ENCODE data around the gene PLCD3. TPM values are rescaled to one million over a fixed set of nuclear protein-coding genes. Genes with fewer than 3 reads are reported as not detected.

Gene PLCD3
- total and polyA plus RNA-seq, 2 of the 13 experiments (the other 11 are each of a cell fraction or from before 2014, with no cell fraction given) = 11.3 to 39.1 TPM

DNA sequence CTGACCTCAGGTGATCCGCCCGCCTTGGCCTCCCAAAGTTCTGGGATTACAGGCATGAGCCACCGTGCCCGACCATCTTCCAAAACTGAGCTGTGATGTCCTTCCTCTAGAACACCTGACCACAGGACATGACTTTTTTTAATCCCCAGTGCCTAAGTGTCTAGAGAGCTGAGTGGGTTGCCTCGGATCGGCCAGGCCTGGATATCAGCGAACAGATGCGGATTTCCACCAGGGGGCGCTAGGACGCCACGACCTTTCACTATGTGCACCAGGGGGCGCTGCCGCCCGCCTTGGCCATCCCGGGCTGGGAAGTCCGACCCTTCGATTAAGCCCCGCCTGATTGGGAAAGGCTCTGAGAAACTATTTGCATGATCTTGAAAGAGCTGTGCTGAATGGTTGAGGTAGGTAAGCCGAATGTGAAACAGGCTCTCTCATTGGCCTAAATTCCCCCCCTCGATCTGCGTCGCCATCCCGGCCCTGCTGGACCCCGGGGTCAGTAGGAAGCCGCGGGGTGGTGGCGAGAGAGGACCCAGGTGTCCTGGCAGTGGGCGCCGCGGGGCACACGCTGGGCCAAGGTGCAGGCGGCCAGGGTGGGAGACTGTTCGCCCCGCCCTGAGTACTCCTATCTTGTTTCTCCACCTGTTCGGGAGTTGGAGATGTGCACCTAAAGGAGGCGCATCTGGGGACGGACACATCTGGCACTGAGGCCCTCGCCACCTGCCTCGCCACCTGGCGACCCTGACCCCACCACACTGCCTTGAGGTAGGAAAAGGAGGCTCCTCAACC lies 3.1 kb upstream of the PLCD3 start, which contains the start of gene ACBD4 (continued):
- TF ChIP-seq RARG (CRISPR knock-in tag; IDR thresholded peaks at IDR 0.05; ENCODE audit: low read depth) (no peak), NFRKB (IDR thresholded peaks at IDR 0.05) (no peak), RFX3 (CRISPR knock-in tag; IDR thresholded peaks at IDR 0.05) (no peak), CCAR2 (optimal IDR thresholded peaks at IDR 0.05; ENCODE audit: low read depth, low read length) (peak; percentile 49), TAF15 (IDR thresholded peaks at IDR 0.05; ENCODE audit: low read depth, low read length, poor library complexity, severe bottlenecking) (peak; percentile 89), HMG20B (CRISPR knock-in tag; conservative IDR thresholded peaks at IDR 0.05) (peak; percentile 81), ARNT2 (CRISPR knock-in tag; IDR thresholded peaks at IDR 0.05; ENCODE audit: low read depth) (peak; percentile 85), ZFP1 (CRISPR knock-in tag; IDR thresholded peaks at IDR 0.05) (peak; percentile 88), ZNF878 (CRISPR knock-in tag; IDR thresholded peaks at IDR 0.05) (no peak), FOXP1 (IDR thresholded peaks at IDR 0.05) (no peak), FOXP1 (CRISPR knock-in tag; IDR thresholded peaks at IDR 0.05) (peak; percentile 38), KAT8 (CRISPR knock-in tag; IDR thresholded peaks at IDR 0.05) (peak; percentile 93), PPARG (CRISPR knock-in tag; conservative IDR thresholded peaks at IDR 0.05) (peak; percentile 64; the same call in 1 of the 2 replicates), MED1 (CRISPR knock-in tag; IDR thresholded peaks at IDR 0.05) (peak; percentile 76)
- TF ChIP-seq, protein P1, sequence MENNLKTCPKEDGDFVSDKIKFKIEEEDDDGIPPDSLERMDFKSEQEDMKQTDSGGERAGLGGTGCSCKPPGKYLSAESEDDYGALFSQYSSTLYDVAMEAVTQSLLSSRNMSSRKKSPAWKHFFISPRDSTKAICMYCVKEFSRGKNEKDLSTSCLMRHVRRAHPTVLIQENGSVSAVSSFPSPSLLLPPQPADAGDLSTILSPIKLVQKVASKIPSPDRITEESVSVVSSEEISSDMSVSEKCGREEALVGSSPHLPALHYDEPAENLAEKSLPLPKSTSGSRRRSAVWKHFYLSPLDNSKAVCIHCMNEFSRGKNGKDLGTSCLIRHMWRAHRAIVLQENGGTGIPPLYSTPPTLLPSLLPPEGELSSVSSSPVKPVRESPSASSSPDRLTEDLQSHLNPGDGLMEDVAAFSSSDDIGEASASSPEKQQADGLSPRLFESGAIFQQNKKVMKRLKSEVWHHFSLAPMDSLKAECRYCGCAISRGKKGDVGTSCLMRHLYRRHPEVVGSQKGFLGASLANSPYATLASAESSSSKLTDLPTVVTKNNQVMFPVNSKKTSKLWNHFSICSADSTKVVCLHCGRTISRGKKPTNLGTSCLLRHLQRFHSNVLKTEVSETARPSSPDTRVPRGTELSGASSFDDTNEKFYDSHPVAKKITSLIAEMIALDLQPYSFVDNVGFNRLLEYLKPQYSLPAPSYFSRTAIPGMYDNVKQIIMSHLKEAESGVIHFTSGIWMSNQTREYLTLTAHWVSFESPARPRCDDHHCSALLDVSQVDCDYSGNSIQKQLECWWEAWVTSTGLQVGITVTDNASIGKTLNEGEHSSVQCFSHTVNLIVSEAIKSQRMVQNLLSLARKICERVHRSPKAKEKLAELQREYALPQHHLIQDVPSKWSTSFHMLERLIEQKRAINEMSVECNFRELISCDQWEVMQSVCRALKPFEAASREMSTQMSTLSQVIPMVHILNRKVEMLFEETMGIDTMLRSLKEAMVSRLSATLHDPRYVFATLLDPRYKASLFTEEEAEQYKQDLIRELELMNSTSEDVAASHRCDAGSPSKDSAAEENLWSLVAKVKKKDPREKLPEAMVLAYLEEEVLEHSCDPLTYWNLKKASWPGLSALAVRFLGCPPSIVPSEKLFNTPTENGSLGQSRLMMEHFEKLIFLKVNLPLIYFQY (CRISPR knock-in tag; IDR thresholded peaks at IDR 0.05; ENCODE audit: borderline replicate concordance) = peak; percentile 75
- TF ChIP-seq, protein P2, sequence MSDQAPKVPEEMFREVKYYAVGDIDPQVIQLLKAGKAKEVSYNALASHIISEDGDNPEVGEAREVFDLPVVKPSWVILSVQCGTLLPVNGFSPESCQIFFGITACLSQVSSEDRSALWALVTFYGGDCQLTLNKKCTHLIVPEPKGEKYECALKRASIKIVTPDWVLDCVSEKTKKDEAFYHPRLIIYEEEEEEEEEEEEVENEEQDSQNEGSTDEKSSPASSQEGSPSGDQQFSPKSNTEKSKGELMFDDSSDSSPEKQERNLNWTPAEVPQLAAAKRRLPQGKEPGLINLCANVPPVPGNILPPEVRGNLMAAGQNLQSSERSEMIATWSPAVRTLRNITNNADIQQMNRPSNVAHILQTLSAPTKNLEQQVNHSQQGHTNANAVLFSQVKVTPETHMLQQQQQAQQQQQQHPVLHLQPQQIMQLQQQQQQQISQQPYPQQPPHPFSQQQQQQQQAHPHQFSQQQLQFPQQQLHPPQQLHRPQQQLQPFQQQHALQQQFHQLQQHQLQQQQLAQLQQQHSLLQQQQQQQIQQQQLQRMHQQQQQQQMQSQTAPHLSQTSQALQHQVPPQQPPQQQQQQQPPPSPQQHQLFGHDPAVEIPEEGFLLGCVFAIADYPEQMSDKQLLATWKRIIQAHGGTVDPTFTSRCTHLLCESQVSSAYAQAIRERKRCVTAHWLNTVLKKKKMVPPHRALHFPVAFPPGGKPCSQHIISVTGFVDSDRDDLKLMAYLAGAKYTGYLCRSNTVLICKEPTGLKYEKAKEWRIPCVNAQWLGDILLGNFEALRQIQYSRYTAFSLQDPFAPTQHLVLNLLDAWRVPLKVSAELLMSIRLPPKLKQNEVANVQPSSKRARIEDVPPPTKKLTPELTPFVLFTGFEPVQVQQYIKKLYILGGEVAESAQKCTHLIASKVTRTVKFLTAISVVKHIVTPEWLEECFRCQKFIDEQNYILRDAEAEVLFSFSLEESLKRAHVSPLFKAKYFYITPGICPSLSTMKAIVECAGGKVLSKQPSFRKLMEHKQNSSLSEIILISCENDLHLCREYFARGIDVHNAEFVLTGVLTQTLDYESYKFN (CRISPR knock-in tag; conservative IDR thresholded peaks at IDR 0.05) = peak; percentile 60; the same call in 1 of the 2 replicates
- TF ChIP-seq, protein P3, sequence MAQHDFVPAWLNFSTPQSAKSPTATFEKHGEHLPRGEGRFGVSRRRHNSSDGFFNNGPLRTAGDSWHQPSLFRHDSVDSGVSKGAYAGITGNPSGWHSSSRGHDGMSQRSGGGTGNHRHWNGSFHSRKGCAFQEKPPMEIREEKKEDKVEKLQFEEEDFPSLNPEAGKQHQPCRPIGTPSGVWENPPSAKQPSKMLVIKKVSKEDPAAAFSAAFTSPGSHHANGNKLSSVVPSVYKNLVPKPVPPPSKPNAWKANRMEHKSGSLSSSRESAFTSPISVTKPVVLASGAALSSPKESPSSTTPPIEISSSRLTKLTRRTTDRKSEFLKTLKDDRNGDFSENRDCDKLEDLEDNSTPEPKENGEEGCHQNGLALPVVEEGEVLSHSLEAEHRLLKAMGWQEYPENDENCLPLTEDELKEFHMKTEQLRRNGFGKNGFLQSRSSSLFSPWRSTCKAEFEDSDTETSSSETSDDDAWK (CRISPR knock-in tag; IDR thresholded peaks at IDR 0.05) = no peak
- TF ChIP-seq, protein P4, sequence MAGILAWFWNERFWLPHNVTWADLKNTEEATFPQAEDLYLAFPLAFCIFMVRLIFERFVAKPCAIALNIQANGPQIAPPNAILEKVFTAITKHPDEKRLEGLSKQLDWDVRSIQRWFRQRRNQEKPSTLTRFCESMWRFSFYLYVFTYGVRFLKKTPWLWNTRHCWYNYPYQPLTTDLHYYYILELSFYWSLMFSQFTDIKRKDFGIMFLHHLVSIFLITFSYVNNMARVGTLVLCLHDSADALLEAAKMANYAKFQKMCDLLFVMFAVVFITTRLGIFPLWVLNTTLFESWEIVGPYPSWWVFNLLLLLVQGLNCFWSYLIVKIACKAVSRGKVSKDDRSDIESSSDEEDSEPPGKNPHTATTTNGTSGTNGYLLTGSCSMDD (CRISPR knock-in tag; IDR thresholded peaks at IDR 0.05) = no peak
- TF ChIP-seq, protein P5, sequence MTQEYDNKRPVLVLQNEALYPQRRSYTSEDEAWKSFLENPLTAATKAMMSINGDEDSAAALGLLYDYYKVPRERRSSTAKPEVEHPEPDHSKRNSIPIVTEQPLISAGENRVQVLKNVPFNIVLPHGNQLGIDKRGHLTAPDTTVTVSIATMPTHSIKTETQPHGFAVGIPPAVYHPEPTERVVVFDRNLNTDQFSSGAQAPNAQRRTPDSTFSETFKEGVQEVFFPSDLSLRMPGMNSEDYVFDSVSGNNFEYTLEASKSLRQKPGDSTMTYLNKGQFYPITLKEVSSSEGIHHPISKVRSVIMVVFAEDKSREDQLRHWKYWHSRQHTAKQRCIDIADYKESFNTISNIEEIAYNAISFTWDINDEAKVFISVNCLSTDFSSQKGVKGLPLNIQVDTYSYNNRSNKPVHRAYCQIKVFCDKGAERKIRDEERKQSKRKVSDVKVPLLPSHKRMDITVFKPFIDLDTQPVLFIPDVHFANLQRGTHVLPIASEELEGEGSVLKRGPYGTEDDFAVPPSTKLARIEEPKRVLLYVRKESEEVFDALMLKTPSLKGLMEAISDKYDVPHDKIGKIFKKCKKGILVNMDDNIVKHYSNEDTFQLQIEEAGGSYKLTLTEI (CRISPR knock-in tag; conservative IDR thresholded peaks at IDR 0.05) = no peak
